DMS153 treated with DMSO at 0.1 percent for 48 hours (cell line): Measurements from ENCODE around the gene MAFG.

Experiments
- DNase-seq: peaks from one replicate; lab custom pipeline; 2025; ENCODE audit not compliant: unreplicated experiment; lab: John Stamatoyannopoulos, UW

MAFG gene

DNA sequence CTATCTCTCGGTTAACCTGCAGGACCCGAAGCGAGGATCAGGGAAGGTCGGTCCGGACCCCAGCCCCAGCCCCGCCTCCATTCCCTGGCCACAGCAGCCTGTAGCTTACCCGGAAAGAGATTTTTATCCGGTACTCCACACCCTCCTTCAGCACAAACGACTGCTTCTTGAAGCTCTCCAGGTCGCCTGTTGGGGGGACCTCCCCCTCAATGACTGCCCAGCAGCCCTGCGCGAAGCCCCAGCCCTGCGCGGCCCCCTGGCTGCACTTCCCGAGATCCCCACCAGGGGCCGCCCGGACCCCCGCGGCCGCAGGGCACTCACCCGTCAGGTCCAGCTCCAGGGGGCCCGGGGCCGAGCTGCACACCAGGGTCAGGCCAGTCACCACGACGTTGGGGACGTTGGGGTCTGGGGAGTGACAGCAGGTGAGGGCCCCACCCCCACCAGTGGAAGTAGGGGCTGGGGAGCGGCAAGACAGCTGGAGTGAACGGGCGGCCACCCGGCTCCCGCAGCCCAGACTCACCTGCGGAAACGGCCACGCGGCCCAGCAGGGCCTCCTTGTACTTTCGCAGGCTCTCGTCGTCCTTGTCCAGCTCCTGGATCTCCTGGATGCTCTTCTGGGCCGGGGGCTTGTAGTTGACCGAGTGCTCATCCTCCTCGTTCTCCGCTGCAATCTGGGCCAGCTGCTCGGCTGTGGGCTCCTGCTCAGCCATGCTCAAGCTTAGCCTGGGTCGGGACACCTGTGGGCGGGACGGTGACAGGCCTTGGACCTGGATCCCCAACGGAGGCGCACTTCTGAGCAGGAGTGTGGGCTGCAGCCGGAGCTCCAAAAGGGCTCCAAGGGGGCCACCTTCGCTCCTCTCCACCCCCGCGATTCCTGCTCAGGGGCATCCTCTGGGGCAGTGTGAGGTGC, 58.1 kb downstream of the MAFG start:
- no peak for DNase-seq

GRCh38 chr17:81868674-81869220, 58.8 kb downstream of the MAFG start:
- no peak for DNase-seq
